Endothelial cell of umbilical vein (primary cell): ENCODE measurements around the gene COX7A2L. TPM values are rescaled to one million over a fixed set of nuclear protein-coding genes. Genes with fewer than 3 reads are reported as not detected.
A peak's percentile ranks its signal among the peaks of the same experiment; 100 is the strongest.

Experiments
- BruUV-seq: library from RNA; stranded (reverse); fragments of 400-500 nt; replicated peaks from 2 replicates; lab custom pipeline; 2021; lab: Mats Ljungman, UMichigan
- CTCF ChIA-PET: fragments of 300-600, 350-600 bp; sonication (Branson Sonifier 250); formaldehyde crosslinking; loops from one replicate; lab custom pipeline; 2021; ENCODE audit warnings: antibody characterized with exemption, inconsistent platforms; lab: Charles Lee
- POLR2A ChIA-PET: fragments of 300-600, 350-600 bp; sonication (Branson Sonifier 250); formaldehyde crosslinking; loops from one replicate; lab custom pipeline; 2021; ENCODE audit warnings: antibody characterized with exemption, inconsistent platforms; lab: Charles Lee
- DNase-seq: peaks from one replicate; pipeline ENCODE4 v3.0.0-alpha.2; 2011; ENCODE audit warnings: low read depth, low spot score
- FAIRE-seq: peaks from 2 replicates; lab custom pipeline; 2011; peaks lifted over from hg19 to GRCh38; lab: Jason Lieb, UNC
- H2AFZ ChIP-seq: 2 replicates; pipeline ENCODE4 v1.6.0; 2012; ENCODE audit warnings: low read depth, low read length, control low read depth, inconsistent platforms
- H3K27ac ChIP-seq: 2 replicates; pipeline ENCODE4 v1.5.1; 2011; ENCODE audit warnings: low read depth, mild to moderate bottlenecking, control low read depth, low read length, moderate library complexity; ENCODE audit not compliant: insufficient read depth
- H3K27me3 ChIP-seq, 2 experiments: 2 replicates each; pipeline versions ENCODE4 v1.6.0 to v1.6.1; 2011; ENCODE audit warnings: low read length in 2 of 2, mixed read lengths in 1 of 2; ENCODE audit not compliant: control insufficient read depth in 2 of 2, insufficient read depth in 2 of 2
- H3K36me3 ChIP-seq, 2 experiments: 2 replicates in 1 of 2; 3 replicates in 1 of 2; pipeline ENCODE4 v1.5.1; 2011; ENCODE audit warnings: low read length in 2 of 2, mild to moderate bottlenecking in 1 of 2, moderate library complexity in 1 of 2; ENCODE audit not compliant: control insufficient read depth in 2 of 2, insufficient read depth in 2 of 2; ENCODE audit errors: extremely low read depth in 1 of 2
- H3K4me1 ChIP-seq: 3 replicates; pipeline ENCODE4 v1.5.1; 2011; ENCODE audit warnings: mild to moderate bottlenecking, low read length; ENCODE audit not compliant: control insufficient read depth, insufficient read depth; ENCODE audit errors: extremely low read depth
- H3K4me2 ChIP-seq: 2 replicates; pipeline ENCODE4 v1.6.1; 2011; ENCODE audit warnings: low read length, control low read depth, mixed read lengths; ENCODE audit not compliant: insufficient read depth
- H3K4me3 ChIP-seq, 3 experiments: fragments of 200-600 bp in 1 of 3; sonication (generic), shearing (Covaris generic) in 1 of 3; replicated peaks in 1 of 3; 2 replicates each; pipeline ENCODE4 v1.5.1; 2011 to 2016; ENCODE audit warnings: control low read depth in 3 of 3, low read length in 3 of 3, mild to moderate bottlenecking in 2 of 3, inconsistent platforms in 1 of 3, low read depth in 1 of 3, moderate library complexity in 1 of 3; ENCODE audit not compliant: insufficient read depth in 1 of 3
- H3K79me2 ChIP-seq: 2 replicates; pipeline ENCODE4 v1.6.0; 2012; ENCODE audit warnings: low read length, inconsistent platforms; ENCODE audit not compliant: control insufficient read depth, insufficient read depth
- H3K9ac ChIP-seq: replicated peaks from 2 replicates; pipeline ENCODE3; 2011; ENCODE audit warnings: low read length, control low read depth; ENCODE audit not compliant: insufficient read depth; ENCODE audit errors: extremely low read depth
- H3K9me1 ChIP-seq: replicated peaks from 3 replicates; pipeline ENCODE4 v1.6.0; 2011; ENCODE audit warnings: mild to moderate bottlenecking, low read length; ENCODE audit not compliant: control insufficient read depth, insufficient read depth; ENCODE audit errors: extremely low read depth
- H3K9me3 ChIP-seq: replicated peaks from 2 replicates; pipeline ENCODE4 v1.5.1; 2012; ENCODE audit warnings: low read length, inconsistent platforms; ENCODE audit not compliant: control insufficient read depth, insufficient read depth
- H4K20me1 ChIP-seq: replicated peaks from 2 replicates; pipeline ENCODE3; 2011; ENCODE audit warnings: mild to moderate bottlenecking, low read length; ENCODE audit not compliant: control insufficient read depth, insufficient read depth; ENCODE audit errors: extremely low read depth
- EZH2 ChIP-seq: IDR thresholded peaks from 2 replicates; pipeline ENCODE4 v1.6.1; 2012; ENCODE audit warnings: borderline replicate concordance, low read depth, mild to moderate bottlenecking, moderate library complexity, low read length, inconsistent platforms; ENCODE audit not compliant: severe bottlenecking
- FOS ChIP-seq: IDR thresholded peaks from 2 replicates; pipeline ENCODE4 v1.6.1; 2011; ENCODE audit warnings: mild to moderate bottlenecking, low read length, moderate library complexity, borderline replicate concordance; ENCODE audit not compliant: insufficient read depth
- GATA2 ChIP-seq: IDR thresholded peaks from 2 replicates; pipeline ENCODE4 v1.7.0; 2011; ENCODE audit warnings: low read depth, mild to moderate bottlenecking, moderate library complexity, mixed read lengths, low read length; ENCODE audit not compliant: insufficient read length, insufficient read depth
- JUN ChIP-seq: IDR thresholded peaks from 2 replicates; pipeline ENCODE4 v1.6.1; 2011; ENCODE audit warnings: borderline replicate concordance, low read depth; ENCODE audit not compliant: insufficient read length, insufficient read depth
- MYC ChIP-seq: IDR thresholded peaks from one replicate; pipeline ENCODE4 v1.6.1; 2011; ENCODE audit warnings: mild to moderate bottlenecking, low read depth, low read length
- POLR2A ChIP-seq: IDR thresholded peaks from 2 replicates; pipeline ENCODE4 v1.6.1; 2012; ENCODE audit warnings: low read depth, mild to moderate bottlenecking, control low read depth, low read length
- POLR2AphosphoS5 ChIP-seq: IDR thresholded peaks from 2 replicates; pipeline ENCODE4 v1.6.1; 2012; ENCODE audit warnings: low read depth, mild to moderate bottlenecking, control low read depth, low read length, moderate library complexity; ENCODE audit not compliant: insufficient read depth
- dilution Hi-C: fragments of 300-500 bp; cut with MboI; formaldehyde crosslinking; loops from one replicate; pipeline ENCODE4 v1.15.0; 2019; ENCODE audit warnings: low sequenced_read_pairs; ENCODE audit not compliant: extremely low pct_ligation_motif_present
- intact Hi-C: fragments of 100-400 bp; cut with micrococcal nuclease; formaldehyde crosslinking; loops from one replicate; pipeline ENCODE4 v1.10.0; 2022
- polyA plus RNA-seq, 4 experiments: library from polyadenylated mRNA; depleted of rRNA in 3 of 4; stranded (reverse) in 3 of 4; unstranded in 1 of 4; fragments of >200 nt; gene quantifications; 2 replicates each; pipeline versions ENCODE4 v1.2.1 to v1.2.3, GENCODE V29; 2011 to 2012; ENCODE audit warnings: missing spikeins in 1 of 4
- total RNA-seq: library from RNA; stranded (reverse); gene quantifications from 2 replicates; pipeline ENCODE4 v1.2.3, GENCODE V29; 2021
- TF ChIP-seq, protein P1 (sequence below): IDR thresholded peaks from 2 replicates; pipeline ENCODE4 v1.6.1; 2011; ENCODE audit not compliant: insufficient read depth, insufficient read length
- TF ChIP-seq, protein P2 (sequence below), 2 donors: IDR thresholded peaks; 1 replicate in 1 of 2; 2 replicates in 1 of 2; pipeline ENCODE4 v1.5.1; 2011; ENCODE audit warnings: low read length in 2 of 2, mild to moderate bottlenecking in 2 of 2, moderate library complexity in 2 of 2, control low read depth in 1 of 2, inconsistent platforms in 1 of 2, low read depth in 1 of 2; ENCODE audit not compliant: insufficient read depth in 1 of 2; ENCODE audit errors: extremely low read depth in 1 of 2

Gene COX7A2L
- total and polyA plus RNA-seq, 2 donors (not counting 3 experiments of a cell fraction or from before 2014, with no cell fraction given) = 94.2 to 119 TPM

DNA sequence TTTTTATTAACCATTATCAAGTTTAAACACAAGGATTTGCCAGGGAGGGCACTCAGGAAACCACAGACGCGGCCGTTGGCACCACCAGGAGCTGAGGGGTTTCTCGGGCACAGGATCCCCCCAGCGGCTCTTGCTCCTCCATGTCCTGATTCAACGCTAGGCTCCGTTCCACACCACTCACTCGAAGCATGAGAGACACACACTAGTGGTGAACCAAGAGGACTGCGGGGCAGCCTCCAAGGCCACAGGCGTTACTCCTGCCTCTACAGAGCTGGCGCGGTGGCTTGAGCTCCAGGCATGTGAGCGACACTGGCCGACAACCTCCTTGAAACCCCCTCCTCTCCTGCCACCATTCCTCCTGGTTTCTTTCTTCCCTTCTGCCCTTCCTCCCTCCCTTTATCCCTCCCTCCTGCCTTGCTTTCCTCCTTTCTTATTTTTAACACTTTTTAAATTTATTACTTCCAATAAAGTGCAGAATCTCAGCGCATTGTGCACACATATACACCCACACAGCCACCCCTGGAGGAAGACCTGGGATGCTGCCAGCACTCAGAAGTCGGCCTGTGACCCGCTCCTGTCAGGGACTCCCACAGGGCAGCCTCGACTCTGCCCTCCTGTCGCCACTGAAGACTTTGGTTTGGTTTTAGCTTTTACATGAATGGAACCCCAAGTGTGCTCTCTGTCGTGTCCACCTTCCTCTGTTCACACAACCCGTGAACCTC, 21.7 kb downstream of the COX7A2L start:
- ChIA-PET CTCF (interaction anchor here (1.4 kb wide), 1 partner anchor 11 kb away, joined by 4 read pairs; no protein-coding TSS in a partner anchor), POLR2A (no interaction called here)
- Histone ChIP-seq H3K4me3 (no peak overlapping the region), H3K36me3 (peaks cover 0 to 9% of the 10 kb centered on the region in 2 experiments), H2AFZ (no peak overlapping the region), H3K9me3 (no peaks in the 10 kb centered on the region), H3K27ac (no peak overlapping the region), H3K9ac (no peak overlapping the region), H3K4me1 (peaks cover 13% of the 10 kb centered on the region), H3K27me3 (no peaks in the 10 kb centered on the region), H3K9me1 (no peaks in the 10 kb centered on the region), H3K4me2 (no peak overlapping the region), H4K20me1 (no peaks in the 10 kb centered on the region), H3K79me2 (peaks cover 2% of the 10 kb centered on the region)
- DNase-seq (no peak), FAIRE-seq (no peak)
- no TSS peak for BruUV-seq
- TF ChIP-seq POLR2A (no peak), JUN (no peak), MYC (no peak), EZH2 (no peak), GATA2 (no peak)
- intact Hi-C loops = no loop called here
- dilution Hi-C loops = no loop called here

DNA sequence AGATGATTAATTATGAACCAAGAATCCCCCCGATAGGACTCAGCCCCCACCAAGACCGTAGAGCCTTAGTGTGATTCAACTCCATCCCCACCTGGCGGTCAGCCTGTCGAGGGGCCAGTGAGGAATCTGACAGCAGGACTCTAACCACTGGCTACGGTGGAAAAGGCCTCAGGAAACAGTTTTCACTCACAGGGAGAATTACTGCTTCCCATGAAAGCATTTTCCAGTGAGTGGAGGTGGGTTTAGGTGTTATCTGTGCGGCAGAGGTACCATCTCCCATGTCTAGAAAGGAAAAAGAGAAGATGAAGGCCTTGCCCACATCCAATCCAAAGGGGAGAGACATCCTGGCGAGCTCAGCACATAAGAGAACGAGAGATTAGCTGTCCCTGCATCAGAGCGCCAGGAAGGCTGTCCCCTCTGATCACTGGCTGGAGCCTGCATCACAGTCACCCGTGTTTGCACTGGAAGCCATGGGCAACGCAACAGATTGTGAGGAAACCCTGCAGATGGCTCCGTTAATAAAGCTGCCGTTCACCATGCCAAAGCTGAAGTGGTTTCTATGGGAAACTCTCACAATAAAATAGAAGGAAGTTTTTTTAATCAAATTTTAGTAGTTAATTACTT, 22.3 kb downstream of the COX7A2L start:
- no peak overlapping the region for H3K27ac ChIP-seq
- no TSS peak for BruUV-seq
- ChIA-PET CTCF (interaction anchor here (1.4 kb wide), 1 partner anchor 10 kb away, joined by 4 read pairs; no protein-coding TSS in a partner anchor), POLR2A (no interaction called here)
- no peak for DNase-seq
- no peak overlapping the region for H3K4me3 ChIP-seq
- H3K9ac ChIP-seq = no peak overlapping the region
- intact Hi-C loops (no loop called here), dilution Hi-C loops (no loop called here)
- peaks cover 0 to 9% of the 10 kb centered on the region in 2 experiments for H3K36me3 ChIP-seq
- no peak overlapping the region for H2AFZ ChIP-seq
- H3K4me2 ChIP-seq = no peak overlapping the region
- H3K27me3 ChIP-seq = no peaks in the 10 kb centered on the region
- peaks cover 2% of the 10 kb centered on the region for H3K79me2 ChIP-seq
- no peaks in the 10 kb centered on the region for H4K20me1 ChIP-seq
- H3K9me1 ChIP-seq = no peaks in the 10 kb centered on the region
- no peaks in the 10 kb centered on the region for H3K9me3 ChIP-seq
- FAIRE-seq = peak; percentile 67
- TF ChIP-seq MYC (no peak), EZH2 (no peak), JUN (no peak), GATA2 (no peak), POLR2A (no peak), POLR2AphosphoS5 (no peak), FOS (no peak)
- TF ChIP-seq, protein P1, sequence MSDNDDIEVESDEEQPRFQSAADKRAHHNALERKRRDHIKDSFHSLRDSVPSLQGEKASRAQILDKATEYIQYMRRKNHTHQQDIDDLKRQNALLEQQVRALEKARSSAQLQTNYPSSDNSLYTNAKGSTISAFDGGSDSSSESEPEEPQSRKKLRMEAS = no peak
- TF ChIP-seq, protein P2, sequence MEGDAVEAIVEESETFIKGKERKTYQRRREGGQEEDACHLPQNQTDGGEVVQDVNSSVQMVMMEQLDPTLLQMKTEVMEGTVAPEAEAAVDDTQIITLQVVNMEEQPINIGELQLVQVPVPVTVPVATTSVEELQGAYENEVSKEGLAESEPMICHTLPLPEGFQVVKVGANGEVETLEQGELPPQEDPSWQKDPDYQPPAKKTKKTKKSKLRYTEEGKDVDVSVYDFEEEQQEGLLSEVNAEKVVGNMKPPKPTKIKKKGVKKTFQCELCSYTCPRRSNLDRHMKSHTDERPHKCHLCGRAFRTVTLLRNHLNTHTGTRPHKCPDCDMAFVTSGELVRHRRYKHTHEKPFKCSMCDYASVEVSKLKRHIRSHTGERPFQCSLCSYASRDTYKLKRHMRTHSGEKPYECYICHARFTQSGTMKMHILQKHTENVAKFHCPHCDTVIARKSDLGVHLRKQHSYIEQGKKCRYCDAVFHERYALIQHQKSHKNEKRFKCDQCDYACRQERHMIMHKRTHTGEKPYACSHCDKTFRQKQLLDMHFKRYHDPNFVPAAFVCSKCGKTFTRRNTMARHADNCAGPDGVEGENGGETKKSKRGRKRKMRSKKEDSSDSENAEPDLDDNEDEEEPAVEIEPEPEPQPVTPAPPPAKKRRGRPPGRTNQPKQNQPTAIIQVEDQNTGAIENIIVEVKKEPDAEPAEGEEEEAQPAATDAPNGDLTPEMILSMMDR (IDR thresholded peaks at IDR 0.05; ENCODE audit: extremely low read depth in 1 of 2, insufficient read depth in 1 of 2, low read depth in 1 of 2, low read length in 2 of 2) = no peak
- peaks cover 13% of the 10 kb centered on the region for H3K4me1 ChIP-seq
